ENCODE results near the gene PXMP2. TPM values are rescaled to one million over a fixed set of nuclear protein-coding genes. Genes with fewer than 3 reads are reported as not detected.

Gene PXMP2
- total and polyA plus RNA-seq, 9 donors: 12.4 to 45.0 (median 27.4) TPM

DNA sequence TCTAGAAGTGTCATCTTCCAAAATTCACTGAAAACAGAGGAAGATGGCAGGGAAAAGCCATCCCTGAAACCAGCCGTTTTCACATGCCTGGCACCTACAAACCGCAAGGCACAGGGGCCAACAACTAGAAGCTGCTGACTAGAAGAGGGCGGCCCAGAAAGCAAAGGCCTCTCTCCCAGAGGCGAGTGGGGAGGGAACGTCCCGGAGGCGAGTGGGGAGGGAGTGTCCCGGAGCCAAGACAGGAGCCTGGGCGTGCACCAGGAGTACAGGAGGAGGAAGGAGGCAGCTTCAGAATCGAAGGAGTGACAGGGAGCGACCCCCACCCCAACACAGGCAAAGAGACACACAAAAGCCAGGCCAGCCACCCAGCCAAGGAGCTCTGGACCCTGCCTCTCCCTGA lies 53.3 kb downstream of the PXMP2 start:
- Histone ChIP-seq H3K27me3 (no peaks in the 10 kb centered on the region), H3K36me3 (no peaks in the 10 kb centered on the region), H3K9me3 (no peaks in the 10 kb centered on the region), H3K27ac (no peak overlapping the region), H3K4me1 (ENCODE audit: insufficient read depth) (no peaks in the 10 kb centered on the region), H3K4me3 (no peak overlapping the region)
- WGBS, 3 donors: 81 to 84% (median 83%) methylated on average over 11 of the region's 11 CpGs
- no peak for TF ChIP-seq EP300 (IDR thresholded peaks at IDR 0.05)
- TF ChIP-seq, protein P1, sequence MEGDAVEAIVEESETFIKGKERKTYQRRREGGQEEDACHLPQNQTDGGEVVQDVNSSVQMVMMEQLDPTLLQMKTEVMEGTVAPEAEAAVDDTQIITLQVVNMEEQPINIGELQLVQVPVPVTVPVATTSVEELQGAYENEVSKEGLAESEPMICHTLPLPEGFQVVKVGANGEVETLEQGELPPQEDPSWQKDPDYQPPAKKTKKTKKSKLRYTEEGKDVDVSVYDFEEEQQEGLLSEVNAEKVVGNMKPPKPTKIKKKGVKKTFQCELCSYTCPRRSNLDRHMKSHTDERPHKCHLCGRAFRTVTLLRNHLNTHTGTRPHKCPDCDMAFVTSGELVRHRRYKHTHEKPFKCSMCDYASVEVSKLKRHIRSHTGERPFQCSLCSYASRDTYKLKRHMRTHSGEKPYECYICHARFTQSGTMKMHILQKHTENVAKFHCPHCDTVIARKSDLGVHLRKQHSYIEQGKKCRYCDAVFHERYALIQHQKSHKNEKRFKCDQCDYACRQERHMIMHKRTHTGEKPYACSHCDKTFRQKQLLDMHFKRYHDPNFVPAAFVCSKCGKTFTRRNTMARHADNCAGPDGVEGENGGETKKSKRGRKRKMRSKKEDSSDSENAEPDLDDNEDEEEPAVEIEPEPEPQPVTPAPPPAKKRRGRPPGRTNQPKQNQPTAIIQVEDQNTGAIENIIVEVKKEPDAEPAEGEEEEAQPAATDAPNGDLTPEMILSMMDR (IDR thresholded peaks at IDR 0.05): no peak
- intact Hi-C loops (cut with DNase I): no loop called here
- no peak for DNase-seq

DNA sequence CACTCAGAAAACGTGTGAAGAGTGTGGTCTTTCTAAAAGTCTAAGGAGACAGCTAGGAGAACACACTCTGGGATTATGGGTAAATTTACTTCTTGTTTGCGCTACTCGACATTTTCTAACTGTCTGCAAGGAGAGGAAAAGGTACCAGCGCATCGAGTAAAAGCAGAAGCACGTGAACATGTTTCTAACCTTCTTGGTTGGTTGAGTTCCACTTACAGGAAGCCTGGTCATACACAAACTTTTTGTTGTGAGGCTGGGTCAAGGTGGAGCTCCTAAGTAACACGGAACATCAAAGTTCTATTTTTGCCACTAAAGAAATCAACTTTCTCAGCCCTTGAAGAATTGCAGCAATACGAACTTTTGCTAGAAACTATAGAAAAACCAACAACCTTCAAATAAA lies 54.2 kb downstream of the PXMP2 start:
- TF ChIP-seq, protein P1 (IDR thresholded peaks at IDR 0.05): no peak
- TF ChIP-seq POLR2A (IDR thresholded peaks at IDR 0.05): no peak
- TF ChIP-seq EP300 (IDR thresholded peaks at IDR 0.05): no peak
- Histone ChIP-seq H3K27ac (no peak overlapping the region), H3K4me1 (ENCODE audit: insufficient read depth) (no peaks in the 10 kb centered on the region), H3K27me3 (no peaks in the 10 kb centered on the region), H3K4me3 (no peak overlapping the region), H3K36me3 (no peaks in the 10 kb centered on the region), H3K9me3 (no peaks in the 10 kb centered on the region)
- DNase-seq: no peak
- intact Hi-C loops (cut with DNase I): no loop called here
- WGBS, 3 donors: 85 to 88% (median 86%) methylated on average over 8 of the region's 8 CpGs

DNA sequence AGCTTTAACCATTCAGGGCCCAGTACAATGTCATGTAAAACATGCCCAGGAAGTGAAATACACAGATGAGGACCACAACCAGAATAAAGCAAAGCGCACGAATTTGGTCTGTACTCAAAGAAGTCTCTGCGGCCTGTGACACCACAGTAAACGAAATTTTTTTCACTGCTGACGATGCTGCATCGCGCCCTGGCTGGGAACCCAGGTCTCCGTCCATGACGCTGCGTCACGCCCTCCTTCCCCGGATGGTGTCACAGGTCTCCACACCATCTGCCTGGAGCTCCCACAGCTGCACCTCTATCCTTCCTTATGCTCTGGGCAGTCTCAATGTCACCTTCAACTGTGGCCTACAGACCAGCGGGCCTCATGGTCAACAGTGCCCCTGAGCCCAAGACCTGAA lies 56.4 kb downstream of the PXMP2 start:
- DNase-seq: no peak
- 88 to 95% (median 93%) methylated on average over 13 of the region's 13 CpGs for WGBS, 3 donors
- H3K9me3 ChIP-seq: no peaks in the 10 kb centered on the region
- H3K27me3 ChIP-seq: no peaks in the 10 kb centered on the region
- no peak overlapping the region for H3K27ac ChIP-seq
- no peaks in the 10 kb centered on the region for H3K4me1 ChIP-seq (ENCODE audit: insufficient read depth)
- TF ChIP-seq EP300 (IDR thresholded peaks at IDR 0.05): no peak
- no peak for TF ChIP-seq POLR2A (IDR thresholded peaks at IDR 0.05)
- TF ChIP-seq, protein P1 (IDR thresholded peaks at IDR 0.05): no peak
- H3K4me3 ChIP-seq: no peak overlapping the region
- no peaks in the 10 kb centered on the region for H3K36me3 ChIP-seq
- intact Hi-C loops (cut with DNase I): no loop called here

DNA sequence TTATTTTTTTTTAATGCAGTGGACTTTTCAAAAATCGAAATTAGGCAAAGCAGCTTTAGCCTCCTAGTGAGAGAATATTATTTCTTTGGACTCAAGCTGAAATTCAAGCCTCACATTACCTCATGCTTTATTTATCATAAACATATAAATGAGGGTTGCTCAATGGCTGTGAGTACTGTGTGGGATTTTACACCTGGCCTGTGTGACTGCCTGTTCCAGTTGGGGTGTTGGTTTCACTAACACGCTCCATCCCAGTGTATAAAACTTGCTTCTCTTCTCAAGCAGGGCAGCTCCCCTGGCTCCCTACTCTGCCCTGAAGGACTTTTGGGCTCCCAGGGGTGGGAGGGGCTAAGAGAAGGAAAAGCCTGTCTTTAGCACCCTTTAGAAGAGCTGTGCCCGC lies 59.2 kb downstream of the PXMP2 start:
- Histone ChIP-seq H3K27ac (no peak overlapping the region), H3K4me1 (ENCODE audit: insufficient read depth) (no peaks in the 10 kb centered on the region), H3K36me3 (no peaks in the 10 kb centered on the region), H3K9me3 (no peaks in the 10 kb centered on the region), H3K27me3 (no peaks in the 10 kb centered on the region), H3K4me3 (no peak overlapping the region)
- intact Hi-C loops (cut with DNase I): loop anchor here in 1 of 4 donors (5.0 kb wide), 1 partner anchor 349 kb away; no protein-coding TSS in a partner anchor
- WGBS, 3 donors: 83 to 87% (median 84%) methylated on average over 3 of the region's 3 CpGs
- DNase-seq: no peak
- TF ChIP-seq, protein P1 (IDR thresholded peaks at IDR 0.05): no peak
- TF ChIP-seq EP300 (IDR thresholded peaks at IDR 0.05) (no peak), POLR2A (IDR thresholded peaks at IDR 0.05) (no peak)
